Measurements from ENCODE around the gene FLRT2.

DNA sequence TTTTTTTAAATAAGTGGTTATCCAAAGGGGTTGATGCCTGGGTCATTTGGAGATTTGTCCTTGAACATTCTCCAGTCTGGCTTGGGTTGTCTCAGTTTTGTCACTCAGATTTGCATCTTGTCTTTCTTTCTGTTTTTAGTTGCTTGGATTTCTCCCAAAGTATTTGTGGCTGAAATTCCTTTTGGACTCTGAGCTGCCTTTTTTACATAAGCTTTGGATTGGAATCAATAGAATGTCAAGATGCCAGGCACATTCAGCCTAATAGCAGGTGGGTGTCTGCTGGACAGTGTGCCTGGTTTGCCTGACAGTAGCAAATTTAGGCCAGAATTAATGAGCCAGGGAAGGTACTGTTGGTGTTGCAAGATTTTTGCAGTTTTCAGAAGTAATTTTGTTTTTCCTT is 50.0 kb downstream of the FLRT2 start:
- TF ChIP-seq POLR2A (IDR thresholded peaks at IDR 0.05; ENCODE audit: borderline replicate concordance, extremely low read depth, insufficient read depth, insufficient read length) (no peak), ZFX (IDR thresholded peaks at IDR 0.05) (no peak), ELF1 (IDR thresholded peaks at IDR 0.05; ENCODE audit: borderline replicate concordance, low read depth) (no peak), EZH2phosphoT487 (IDR thresholded peaks at IDR 0.05; ENCODE audit: borderline replicate concordance) (no peak), SP1 (IDR thresholded peaks at IDR 0.05; ENCODE audit: low read depth) (no peak), EZH2 (IDR thresholded peaks at IDR 0.05) (no peak), TCF7L2 (IDR thresholded peaks at IDR 0.05; ENCODE audit: borderline replicate concordance, extremely low read depth, insufficient read depth, insufficient read length) (no peak), POLR2AphosphoS5 (IDR thresholded peaks at IDR 0.05; ENCODE audit: low read depth, low read length) (no peak), MAX (IDR thresholded peaks at IDR 0.05) (no peak), JUND (IDR thresholded peaks at IDR 0.05) (no peak), ZNF274 (IDR thresholded peaks at IDR 0.05; ENCODE audit: low read depth, low read length) (no peak)
- TF ChIP-seq, protein P1, sequence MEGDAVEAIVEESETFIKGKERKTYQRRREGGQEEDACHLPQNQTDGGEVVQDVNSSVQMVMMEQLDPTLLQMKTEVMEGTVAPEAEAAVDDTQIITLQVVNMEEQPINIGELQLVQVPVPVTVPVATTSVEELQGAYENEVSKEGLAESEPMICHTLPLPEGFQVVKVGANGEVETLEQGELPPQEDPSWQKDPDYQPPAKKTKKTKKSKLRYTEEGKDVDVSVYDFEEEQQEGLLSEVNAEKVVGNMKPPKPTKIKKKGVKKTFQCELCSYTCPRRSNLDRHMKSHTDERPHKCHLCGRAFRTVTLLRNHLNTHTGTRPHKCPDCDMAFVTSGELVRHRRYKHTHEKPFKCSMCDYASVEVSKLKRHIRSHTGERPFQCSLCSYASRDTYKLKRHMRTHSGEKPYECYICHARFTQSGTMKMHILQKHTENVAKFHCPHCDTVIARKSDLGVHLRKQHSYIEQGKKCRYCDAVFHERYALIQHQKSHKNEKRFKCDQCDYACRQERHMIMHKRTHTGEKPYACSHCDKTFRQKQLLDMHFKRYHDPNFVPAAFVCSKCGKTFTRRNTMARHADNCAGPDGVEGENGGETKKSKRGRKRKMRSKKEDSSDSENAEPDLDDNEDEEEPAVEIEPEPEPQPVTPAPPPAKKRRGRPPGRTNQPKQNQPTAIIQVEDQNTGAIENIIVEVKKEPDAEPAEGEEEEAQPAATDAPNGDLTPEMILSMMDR (IDR thresholded peaks at IDR 0.05 in 2 of 3, conservative IDR thresholded peaks at IDR 0.05 in 1 of 3; ENCODE audit: borderline replicate concordance in 1 of 3, insufficient read depth in 1 of 3, low read depth in 2 of 3, low read length in 2 of 3) = no peak
- TF ChIP-seq, protein P2, sequence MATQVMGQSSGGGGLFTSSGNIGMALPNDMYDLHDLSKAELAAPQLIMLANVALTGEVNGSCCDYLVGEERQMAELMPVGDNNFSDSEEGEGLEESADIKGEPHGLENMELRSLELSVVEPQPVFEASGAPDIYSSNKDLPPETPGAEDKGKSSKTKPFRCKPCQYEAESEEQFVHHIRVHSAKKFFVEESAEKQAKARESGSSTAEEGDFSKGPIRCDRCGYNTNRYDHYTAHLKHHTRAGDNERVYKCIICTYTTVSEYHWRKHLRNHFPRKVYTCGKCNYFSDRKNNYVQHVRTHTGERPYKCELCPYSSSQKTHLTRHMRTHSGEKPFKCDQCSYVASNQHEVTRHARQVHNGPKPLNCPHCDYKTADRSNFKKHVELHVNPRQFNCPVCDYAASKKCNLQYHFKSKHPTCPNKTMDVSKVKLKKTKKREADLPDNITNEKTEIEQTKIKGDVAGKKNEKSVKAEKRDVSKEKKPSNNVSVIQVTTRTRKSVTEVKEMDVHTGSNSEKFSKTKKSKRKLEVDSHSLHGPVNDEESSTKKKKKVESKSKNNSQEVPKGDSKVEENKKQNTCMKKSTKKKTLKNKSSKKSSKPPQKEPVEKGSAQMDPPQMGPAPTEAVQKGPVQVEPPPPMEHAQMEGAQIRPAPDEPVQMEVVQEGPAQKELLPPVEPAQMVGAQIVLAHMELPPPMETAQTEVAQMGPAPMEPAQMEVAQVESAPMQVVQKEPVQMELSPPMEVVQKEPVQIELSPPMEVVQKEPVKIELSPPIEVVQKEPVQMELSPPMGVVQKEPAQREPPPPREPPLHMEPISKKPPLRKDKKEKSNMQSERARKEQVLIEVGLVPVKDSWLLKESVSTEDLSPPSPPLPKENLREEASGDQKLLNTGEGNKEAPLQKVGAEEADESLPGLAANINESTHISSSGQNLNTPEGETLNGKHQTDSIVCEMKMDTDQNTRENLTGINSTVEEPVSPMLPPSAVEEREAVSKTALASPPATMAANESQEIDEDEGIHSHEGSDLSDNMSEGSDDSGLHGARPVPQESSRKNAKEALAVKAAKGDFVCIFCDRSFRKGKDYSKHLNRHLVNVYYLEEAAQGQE (IDR thresholded peaks at IDR 0.05; ENCODE audit: low read depth) = no peak

All from HCT116 (cell line).